H1 (cell line): Measurements from ENCODE around the gene RBMS1. TPM values are rescaled to one million over a fixed set of nuclear protein-coding genes. Genes with fewer than 3 reads are reported as not detected.

ENCODE experiments used
- CTCF ChIA-PET: fragments of 300-600 bp; sonication (Branson Sonifier 250); formaldehyde crosslinking; loops from one replicate; lab custom pipeline; 2021; ENCODE audit not compliant: partially characterized antibody; lab: Charles Lee
- POLR2A ChIA-PET: fragments of 300-600 bp; sonication (Branson Sonifier 250); formaldehyde crosslinking; loops from one replicate; lab custom pipeline; 2021; ENCODE audit warnings: inconsistent platforms; ENCODE audit not compliant: partially characterized antibody; lab: Charles Lee
- DNase-seq, 2 experiments: peaks; one replicate each; pipeline versions ENCODE4 v3.0.0 to v3.0.0-alpha.2; 2010 to 2022; ENCODE audit warnings: low spot score in 2 of 2, low read depth in 1 of 2, mixed read lengths in 1 of 2
- FAIRE-seq: peaks from 2 replicates; lab custom pipeline; 2011; peaks lifted over from hg19 to GRCh38; lab: Jason Lieb, UNC
- H2AFZ ChIP-seq: 2 replicates; pipeline ENCODE4 v1.8.1; 2012; ENCODE audit warnings: low read length, inconsistent platforms
- H2AK5ac ChIP-seq: 2 replicates; pipeline ENCODE4 v1.6.1; 2013; ENCODE audit warnings: low read depth, low read length
- H2BK120ac ChIP-seq: replicated peaks from 2 replicates; pipeline ENCODE3; 2013; ENCODE audit warnings: low read depth, low read length, inconsistent platforms
- H2BK12ac ChIP-seq: 2 replicates; pipeline ENCODE4 v1.6.1; 2013; ENCODE audit warnings: low read depth, low read length
- H2BK15ac ChIP-seq: 2 replicates; pipeline ENCODE4 v1.6.1; 2013; ENCODE audit warnings: low read length
- H2BK20ac ChIP-seq: 2 replicates; pipeline ENCODE4 v1.6.1; 2013; ENCODE audit warnings: low read length
- H2BK5ac ChIP-seq: 2 replicates; pipeline ENCODE4 v1.6.1; 2013; ENCODE audit warnings: low read depth, low read length
- H3K14ac ChIP-seq: 2 replicates; pipeline ENCODE4 v1.6.1; 2013; ENCODE audit warnings: inconsistent platforms; ENCODE audit not compliant: insufficient read length
- H3K18ac ChIP-seq: 2 replicates; pipeline ENCODE4 v1.6.1; 2013; ENCODE audit warnings: low read length; ENCODE audit errors: extremely low read depth
- H3K23ac ChIP-seq: 2 replicates; pipeline ENCODE4 v1.6.1; 2013; ENCODE audit warnings: inconsistent platforms; ENCODE audit not compliant: insufficient read length
- H3K23me2 ChIP-seq: 2 replicates; pipeline ENCODE4 v1.6.1; 2013; ENCODE audit warnings: low read depth, low read length
- H3K27ac ChIP-seq: 2 replicates; pipeline ENCODE4 v1.6.1; 2011; ENCODE audit warnings: low read depth, low read length, inconsistent platforms
- H3K27me3 ChIP-seq, 4 experiments: replicated peaks in 1 of 4; 1 replicate in 1 of 4; 2 replicates in 3 of 4; pipeline versions ENCODE4 v1.6.1 to v1.8.1; 2011 to 2013; ENCODE audit warnings: low read length in 3 of 4, mild to moderate bottlenecking in 3 of 4, inconsistent platforms in 2 of 4, mixed read lengths in 2 of 4, moderate library complexity in 1 of 4; ENCODE audit not compliant: control insufficient read depth in 3 of 4, insufficient read depth in 3 of 4; ENCODE audit errors: extremely low read depth in 1 of 4
- H3K36me3 ChIP-seq, 4 experiments: 2 replicates each; pipeline versions ENCODE4 v1.6.1 to v1.8.1; 2011 to 2013; ENCODE audit warnings: mild to moderate bottlenecking in 4 of 4, low read length in 3 of 4, moderate library complexity in 2 of 4, control low read depth in 1 of 4, inconsistent platforms in 1 of 4; ENCODE audit not compliant: insufficient read depth in 4 of 4, control insufficient read depth in 2 of 4
- H3K4ac ChIP-seq: replicated peaks from 2 replicates; pipeline ENCODE3; 2013; ENCODE audit warnings: low read length, low read depth, mixed read lengths, inconsistent platforms; ENCODE audit not compliant: insufficient read length
- H3K4me1 ChIP-seq, 4 experiments: replicated peaks in 1 of 4; 1 replicate in 1 of 4; 2 replicates in 3 of 4; pipeline versions ENCODE4 v1.6.1 to v1.8.1; 2011 to 2013; ENCODE audit warnings: low read length in 3 of 4, inconsistent platforms in 2 of 4, mixed read lengths in 1 of 4; ENCODE audit not compliant: insufficient read depth in 4 of 4, control insufficient read depth in 3 of 4
- H3K4me2 ChIP-seq, 2 experiments: 2 replicates each; pipeline versions ENCODE4 v1.6.1 to v1.8.1; 2011 to 2013; ENCODE audit warnings: low read depth in 2 of 2, low read length in 2 of 2, control low read depth in 1 of 2, inconsistent platforms in 1 of 2, mild to moderate bottlenecking in 1 of 2; ENCODE audit not compliant: insufficient read depth in 1 of 2
- H3K4me3 ChIP-seq, 4 experiments: fragments of 200-600, 300-600 bp in 1 of 4; sonication (generic), shearing (Covaris generic), sonication (Bioruptor Twin) in 1 of 4; 2 replicates each; pipeline versions ENCODE4 v1.5.1 to v1.8.1; 2011 to 2016; ENCODE audit warnings: low read length in 4 of 4, low read depth in 3 of 4, control low read depth in 2 of 4, inconsistent platforms in 2 of 4, mild to moderate bottlenecking in 2 of 4, mixed read lengths in 1 of 4, moderate library complexity in 1 of 4; ENCODE audit not compliant: insufficient read depth in 2 of 4; ENCODE audit errors: extremely low read depth in 1 of 4
- H3K56ac ChIP-seq: replicated peaks from 2 replicates; pipeline ENCODE3; 2013; ENCODE audit warnings: low read depth, mild to moderate bottlenecking, mixed read lengths, low read length, inconsistent platforms; ENCODE audit not compliant: insufficient read length
- H3K79me1 ChIP-seq: 2 replicates; pipeline ENCODE4 v1.6.1; 2013; ENCODE audit warnings: low read depth, low read length, control low read depth
- H3K79me2 ChIP-seq, 2 experiments: 2 replicates each; pipeline versions ENCODE4 v1.6.1 to v1.8.1; 2012 to 2013; ENCODE audit warnings: low read length in 2 of 2, mild to moderate bottlenecking in 2 of 2, inconsistent platforms in 1 of 2; ENCODE audit not compliant: insufficient read depth in 2 of 2, control insufficient read depth in 1 of 2
- H3K9ac ChIP-seq, 4 experiments: replicated peaks in 1 of 4; 1 replicate in 1 of 4; 2 replicates in 3 of 4; pipeline versions ENCODE4 v1.6.1 to v1.8.1; 2011 to 2013; ENCODE audit warnings: low read depth in 3 of 4, low read length in 3 of 4, control low read depth in 2 of 4, mild to moderate bottlenecking in 2 of 4, moderate library complexity in 2 of 4, inconsistent platforms in 1 of 4; ENCODE audit errors: extremely low read depth in 1 of 4
- H3K9me3 ChIP-seq, 2 experiments: 2 replicates each; pipeline versions ENCODE4 v1.6.1 to v1.8.1; 2012 to 2013; ENCODE audit warnings: mild to moderate bottlenecking in 2 of 2, moderate library complexity in 2 of 2, control low read depth in 1 of 2, inconsistent platforms in 1 of 2, low read depth in 1 of 2, low read length in 1 of 2, mixed read lengths in 1 of 2; ENCODE audit not compliant: insufficient read depth in 2 of 2
- H4K20me1 ChIP-seq, 2 experiments: replicated peaks in 1 of 2; 2 replicates each; pipeline versions ENCODE3 to v1.8.1; 2011 to 2013; ENCODE audit warnings: inconsistent platforms in 2 of 2, low read length in 2 of 2, mild to moderate bottlenecking in 1 of 2; ENCODE audit not compliant: insufficient read depth in 2 of 2, control insufficient read depth in 1 of 2
- H4K5ac ChIP-seq: 2 replicates; pipeline ENCODE4 v1.6.1; 2013; ENCODE audit warnings: low read length, low read depth, mixed read lengths, inconsistent platforms; ENCODE audit not compliant: insufficient read length
- H4K8ac ChIP-seq: 2 replicates; pipeline ENCODE4 v1.8.0; 2013; ENCODE audit warnings: mild to moderate bottlenecking, moderate library complexity, low read length, inconsistent platforms; ENCODE audit not compliant: insufficient read depth; ENCODE audit errors: extremely low read depth
- H4K91ac ChIP-seq: replicated peaks from 2 replicates; pipeline ENCODE3; 2013; ENCODE audit warnings: low read length, mixed read lengths, inconsistent platforms; ENCODE audit not compliant: insufficient read length
- CREB1 ChIP-seq: IDR thresholded peaks from 2 replicates; pipeline ENCODE4 v1.6.1; 2012; ENCODE audit warnings: inconsistent platforms
- CTBP2 ChIP-seq: IDR thresholded peaks from 2 replicates; pipeline ENCODE4 v1.7.0; 2011; ENCODE audit warnings: borderline replicate concordance, mild to moderate bottlenecking, moderate library complexity, mixed read lengths, low read length; ENCODE audit not compliant: insufficient read depth, insufficient read length
- HDAC6 ChIP-seq: IDR thresholded peaks from one replicate; pipeline ENCODE4 v1.7.1; 2012; ENCODE audit warnings: low read depth, mild to moderate bottlenecking, inconsistent platforms, low read length, moderate library complexity
- JUN ChIP-seq: IDR thresholded peaks from 2 replicates; pipeline ENCODE4 v1.6.1; 2011; ENCODE audit warnings: low read depth, mild to moderate bottlenecking, improper control_type of control experiment, low read length
- KDM5A ChIP-seq: fragments of 200-600 bp; IDR thresholded peaks from 2 replicates; pipeline ENCODE4 v1.7.1; 2012; ENCODE audit warnings: mild to moderate bottlenecking, low read length, inconsistent platforms, mixed read lengths
- NRF1 ChIP-seq: IDR thresholded peaks from 2 replicates; pipeline ENCODE4 v1.6.1; 2011; ENCODE audit warnings: mild to moderate bottlenecking, low read depth, low read length, improper control_type of control experiment
- RFX5 ChIP-seq: IDR thresholded peaks from 2 replicates; pipeline ENCODE4 v1.6.1; 2011; ENCODE audit warnings: low read depth, low read length, improper control_type of control experiment, borderline replicate concordance
- SIN3A ChIP-seq, 2 experiments: IDR thresholded peaks in 1 of 2; conservative IDR thresholded peaks in 1 of 2; 2 replicates each; pipeline ENCODE4 v1.6.1; 2011 to 2012; ENCODE audit warnings: low read length in 2 of 2, improper control_type of control experiment in 1 of 2, low read depth in 1 of 2, mild to moderate bottlenecking in 1 of 2
- SRF ChIP-seq: IDR thresholded peaks from 2 replicates; pipeline ENCODE4 v1.6.1; 2011; ENCODE audit warnings: mild to moderate bottlenecking, low read depth, low read length, moderate library complexity
- TAF7 ChIP-seq: optimal IDR thresholded peaks from 2 replicates; pipeline ENCODE3; 2011; ENCODE audit warnings: low read depth, mild to moderate bottlenecking, inconsistent platforms, low read length, moderate library complexity, borderline replicate concordance
- ZNF274 ChIP-seq: IDR thresholded peaks from 2 replicates; pipeline ENCODE4 v1.7.0; 2012; ENCODE audit warnings: low read length, borderline replicate concordance; ENCODE audit errors: extremely low read depth
- polyA plus RNA-seq, 7 experiments: library from polyadenylated mRNA; depleted of rRNA in 3 of 7; stranded (reverse) in 5 of 7; unstranded in 2 of 7; fragments of >200 nt in 5 of 7; fragments of 200-250 nt in 2 of 7; gene quantifications; 1 replicate in 5 of 7; 2 replicates in 1 of 7; 4 replicates in 1 of 7; pipeline versions ENCODE4 v1.2.1 to v1.2.3, GENCODE V29; 2011 to 2013; ENCODE audit warnings: missing spikeins in 2 of 7, mixed read lengths in 2 of 7
- total RNA-seq: library from RNA; stranded (reverse); fragmentation: NEBNext Ultra II Directional; extraction: Animal tissue kit (Norgen Biotek cat#: 25700); gene quantifications from 2 replicates; pipeline ENCODE4 v1.2.1, GENCODE V29; 2021
- TF ChIP-seq, protein P1 (sequence below): IDR thresholded peaks from 2 replicates; pipeline ENCODE4 v1.6.1; 2012; ENCODE audit warnings: low read length, inconsistent platforms
- TF ChIP-seq, protein P2 (sequence below): IDR thresholded peaks from 2 replicates; pipeline ENCODE4 v1.6.1; 2012; ENCODE audit warnings: inconsistent platforms

RBMS1 gene
- total and polyA plus RNA-seq, 2 of the 8 experiments (the other 6 are each of a cell fraction or from before 2014, with no cell fraction given), result 53.7 to 60.0 TPM

DNA sequence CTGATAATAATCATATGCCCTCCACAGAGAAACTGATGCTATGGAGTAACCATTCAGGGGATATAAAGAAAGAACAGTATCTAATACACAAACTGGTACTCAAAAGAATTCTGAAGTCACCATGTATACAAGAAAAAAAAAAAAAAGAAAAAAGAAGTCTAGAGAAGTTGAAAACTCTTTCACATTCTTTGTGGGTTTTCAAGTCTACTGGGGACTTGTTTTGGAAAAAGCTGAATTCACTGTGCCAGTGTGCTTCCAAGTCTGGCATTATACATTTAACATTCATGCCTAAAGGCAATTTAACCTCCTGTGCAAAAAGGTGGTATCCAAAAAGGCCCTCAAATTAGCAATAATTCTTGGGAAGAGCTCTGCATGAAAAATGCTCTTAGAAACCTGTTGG, 198.7 kb downstream of the RBMS1 start:
- no peak overlapping the region for H4K8ac ChIP-seq
- no peak overlapping the region for H2AK5ac ChIP-seq
- H2BK15ac ChIP-seq, result no peak overlapping the region
- no peak overlapping the region for H3K23ac ChIP-seq
- no peak overlapping the region for H3K56ac ChIP-seq
- no peaks in the 10 kb centered on the region for H3K27me3 ChIP-seq
- no peak overlapping the region for H2BK120ac ChIP-seq
- no peaks in the 10 kb centered on the region for H3K79me1 ChIP-seq
- H3K23me2 ChIP-seq, result no peaks in the 10 kb centered on the region
- POLR2A ChIA-PET, result no interaction called here
- no peak overlapping the region for H3K14ac ChIP-seq
- H4K20me1 ChIP-seq, result no peaks in the 10 kb centered on the region
- H3K36me3 ChIP-seq, result peaks cover 0 to 13% (median 5%) of the 10 kb centered on the region in 4 experiments; a peak in 3 of 8 replicates
- H4K91ac ChIP-seq, result no peak overlapping the region
- no peaks in the 10 kb centered on the region for H3K9me3 ChIP-seq
- CTCF ChIA-PET, result interaction anchor here (0.6 to 1.1 kb wide), 2 partner anchors 192 to 699 kb away, joined by 3 to 4 read pairs; no protein-coding TSS in a partner anchor
- no peak overlapping the region for H2BK5ac ChIP-seq
- H3K18ac ChIP-seq, result no peak overlapping the region
- no peak overlapping the region for H2BK20ac ChIP-seq
- no peak overlapping the region for H4K5ac ChIP-seq
- DNase-seq (no peak), FAIRE-seq (no peak)
- H3K4me3 ChIP-seq, result no peak overlapping the region
- peaks cover 0 to 3% (median 0%) of the 10 kb centered on the region in 4 experiments; a peak in 1 of 7 replicates for H3K4me1 ChIP-seq
- H3K79me2 ChIP-seq, result no peaks in the 10 kb centered on the region
- H2AFZ ChIP-seq, result no peak overlapping the region
- no peak overlapping the region for H2BK12ac ChIP-seq
- H3K9ac ChIP-seq, result no peak overlapping the region
- H3K4me2 ChIP-seq, result no peak overlapping the region
- no peak overlapping the region for H3K4ac ChIP-seq
- no peak overlapping the region for H3K27ac ChIP-seq
- TF ChIP-seq RFX5 (no peak), JUN (no peak), CTBP2 (no peak), KDM5A (no peak), HDAC6 (no peak), CREB1 (no peak), SIN3A (conservative IDR thresholded peaks at IDR 0.05 in 1 of 2, IDR thresholded peaks at IDR 0.05 in 1 of 2; ENCODE audit: low read depth in 1 of 2, low read length in 2 of 2) (no peak), ZNF274 (no peak), NRF1 (no peak), SRF (no peak), TAF7 (no peak)
- TF ChIP-seq, protein P1, sequence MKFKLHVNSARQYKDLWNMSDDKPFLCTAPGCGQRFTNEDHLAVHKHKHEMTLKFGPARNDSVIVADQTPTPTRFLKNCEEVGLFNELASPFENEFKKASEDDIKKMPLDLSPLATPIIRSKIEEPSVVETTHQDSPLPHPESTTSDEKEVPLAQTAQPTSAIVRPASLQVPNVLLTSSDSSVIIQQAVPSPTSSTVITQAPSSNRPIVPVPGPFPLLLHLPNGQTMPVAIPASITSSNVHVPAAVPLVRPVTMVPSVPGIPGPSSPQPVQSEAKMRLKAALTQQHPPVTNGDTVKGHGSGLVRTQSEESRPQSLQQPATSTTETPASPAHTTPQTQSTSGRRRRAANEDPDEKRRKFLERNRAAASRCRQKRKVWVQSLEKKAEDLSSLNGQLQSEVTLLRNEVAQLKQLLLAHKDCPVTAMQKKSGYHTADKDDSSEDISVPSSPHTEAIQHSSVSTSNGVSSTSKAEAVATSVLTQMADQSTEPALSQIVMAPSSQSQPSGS, result no peak
- TF ChIP-seq, protein P2, sequence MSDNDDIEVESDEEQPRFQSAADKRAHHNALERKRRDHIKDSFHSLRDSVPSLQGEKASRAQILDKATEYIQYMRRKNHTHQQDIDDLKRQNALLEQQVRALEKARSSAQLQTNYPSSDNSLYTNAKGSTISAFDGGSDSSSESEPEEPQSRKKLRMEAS, result no peak
